ENCODE results near the gene USP19. TPM values are rescaled to one million over a fixed set of nuclear protein-coding genes. Genes with fewer than 3 reads are reported as not detected.

The USP19 gene
- total RNA-seq, 1 experiment from 2014 or later = 44.3 TPM

DNA sequence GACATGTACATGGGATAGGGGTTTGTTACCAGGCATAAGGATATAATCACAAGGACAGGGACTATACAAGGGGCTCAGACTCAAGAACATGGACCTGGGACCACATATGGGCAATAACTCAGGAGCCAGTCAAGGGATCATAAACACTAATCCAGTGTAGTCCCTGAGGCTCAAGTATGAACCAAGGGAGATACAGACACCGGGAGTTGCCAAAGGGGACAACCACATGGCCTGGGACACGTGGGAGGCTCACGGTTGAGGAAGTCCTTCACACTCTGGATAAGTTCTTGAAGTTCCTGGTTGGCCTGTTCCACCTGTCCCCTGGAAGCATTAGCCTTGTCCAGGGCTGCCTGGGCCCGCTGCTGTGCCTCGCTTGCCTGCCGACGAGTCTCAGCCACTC lies 1.8 kb upstream of the USP19 start:
- Mint-ChIP-seq H3K4me1 (ENCODE audit: low read depth, unreplicated experiment) (peaks cover 7% of the 10 kb centered on the region), H3K4me3 (ENCODE audit: low read depth, unreplicated experiment) (no peak overlapping the region), H3K9me3 (ENCODE audit: low read depth, unreplicated experiment) (no peaks in the 10 kb centered on the region), H3K36me3 (ENCODE audit: insufficient read depth, unreplicated experiment) (peaks cover 47% of the 10 kb centered on the region), H3K27ac (ENCODE audit: unreplicated experiment) (no peak overlapping the region), H3K27me3 (ENCODE audit: unreplicated experiment) (no peaks in the 10 kb centered on the region)
- intact Hi-C loops (cut with micrococcal nuclease; ENCODE audit: unreplicated experiment) = no loop called here
- DNase-seq = no peak
- BruUV-seq (replicated peaks) = no TSS peak
- CTCF ChIA-PET = no interaction called here
- TF ChIP-seq, protein P1, sequence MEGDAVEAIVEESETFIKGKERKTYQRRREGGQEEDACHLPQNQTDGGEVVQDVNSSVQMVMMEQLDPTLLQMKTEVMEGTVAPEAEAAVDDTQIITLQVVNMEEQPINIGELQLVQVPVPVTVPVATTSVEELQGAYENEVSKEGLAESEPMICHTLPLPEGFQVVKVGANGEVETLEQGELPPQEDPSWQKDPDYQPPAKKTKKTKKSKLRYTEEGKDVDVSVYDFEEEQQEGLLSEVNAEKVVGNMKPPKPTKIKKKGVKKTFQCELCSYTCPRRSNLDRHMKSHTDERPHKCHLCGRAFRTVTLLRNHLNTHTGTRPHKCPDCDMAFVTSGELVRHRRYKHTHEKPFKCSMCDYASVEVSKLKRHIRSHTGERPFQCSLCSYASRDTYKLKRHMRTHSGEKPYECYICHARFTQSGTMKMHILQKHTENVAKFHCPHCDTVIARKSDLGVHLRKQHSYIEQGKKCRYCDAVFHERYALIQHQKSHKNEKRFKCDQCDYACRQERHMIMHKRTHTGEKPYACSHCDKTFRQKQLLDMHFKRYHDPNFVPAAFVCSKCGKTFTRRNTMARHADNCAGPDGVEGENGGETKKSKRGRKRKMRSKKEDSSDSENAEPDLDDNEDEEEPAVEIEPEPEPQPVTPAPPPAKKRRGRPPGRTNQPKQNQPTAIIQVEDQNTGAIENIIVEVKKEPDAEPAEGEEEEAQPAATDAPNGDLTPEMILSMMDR (IDR thresholded peaks at IDR 0.05; ENCODE audit: unreplicated experiment) = no peak

DNA sequence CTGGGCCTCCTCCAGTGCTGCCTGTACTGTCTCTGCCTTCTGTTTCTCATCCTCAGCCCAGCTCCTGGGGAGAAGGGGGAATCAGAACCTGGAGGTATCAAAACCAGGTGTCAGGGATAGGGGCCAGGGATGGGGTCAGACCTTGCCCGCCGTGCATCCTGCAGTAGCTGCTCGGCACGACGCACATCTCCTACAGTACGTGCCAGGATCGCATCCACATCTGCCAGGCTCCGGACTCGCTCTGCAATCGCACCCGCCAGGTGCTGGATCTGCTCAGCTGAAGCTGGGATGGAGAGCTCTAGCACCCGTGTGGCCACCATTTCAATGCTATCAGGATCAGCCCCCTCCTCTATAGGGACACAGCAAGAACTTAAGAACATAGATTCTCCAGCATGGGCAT lies 1.4 kb upstream of the USP19 start:
- no TSS peak for BruUV-seq (replicated peaks)
- TF ChIP-seq, protein P1 (IDR thresholded peaks at IDR 0.05; ENCODE audit: unreplicated experiment) = no peak
- Mint-ChIP-seq H3K27ac (ENCODE audit: unreplicated experiment) (peak overlapping the region; percentile 39), H3K4me3 (ENCODE audit: low read depth, unreplicated experiment) (no peak overlapping the region), H3K4me1 (ENCODE audit: low read depth, unreplicated experiment) (peaks cover 7% of the 10 kb centered on the region), H3K9me3 (ENCODE audit: low read depth, unreplicated experiment) (no peaks in the 10 kb centered on the region), H3K27me3 (ENCODE audit: unreplicated experiment) (no peaks in the 10 kb centered on the region), H3K36me3 (ENCODE audit: insufficient read depth, unreplicated experiment) (peaks cover 47% of the 10 kb centered on the region)
- DNase-seq = no peak
- intact Hi-C loops (cut with micrococcal nuclease; ENCODE audit: unreplicated experiment) = no loop called here
- CTCF ChIA-PET = no interaction called here

DNA sequence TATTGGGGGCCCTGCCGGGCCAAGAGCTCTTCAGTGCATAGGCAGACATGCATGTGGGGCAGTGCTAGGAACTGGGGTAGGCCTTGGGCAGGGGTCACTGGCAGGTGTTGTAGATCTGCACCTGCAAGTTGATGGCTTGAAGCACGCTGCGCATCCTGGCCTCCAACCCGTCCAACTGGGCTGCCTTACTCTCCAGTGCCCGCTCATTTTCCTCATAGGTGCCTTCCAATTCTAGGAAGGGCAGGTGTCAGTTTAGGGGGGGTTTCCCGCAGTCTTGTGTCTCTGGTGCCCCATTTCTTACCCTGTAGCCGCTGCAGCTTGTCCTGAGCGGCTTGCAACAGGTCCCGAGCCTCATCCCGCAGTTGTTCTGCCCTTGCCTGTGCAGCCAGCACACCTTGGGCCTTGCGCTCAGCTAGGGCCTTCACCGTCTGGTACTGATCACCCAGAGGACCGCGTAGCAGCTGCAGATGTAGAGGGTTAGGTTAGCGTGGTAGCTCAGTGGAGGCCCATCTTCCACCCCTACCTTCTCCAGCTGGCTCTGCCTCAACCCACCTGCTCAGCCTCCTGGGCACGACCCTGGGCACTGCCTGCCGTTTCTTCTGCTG lies 611 bp upstream of the USP19 start:
- Mint-ChIP-seq H3K27me3 (ENCODE audit: unreplicated experiment) (no peaks in the 10 kb centered on the region), H3K9me3 (ENCODE audit: low read depth, unreplicated experiment) (no peaks in the 10 kb centered on the region), H3K4me1 (ENCODE audit: low read depth, unreplicated experiment) (peaks cover 7% of the 10 kb centered on the region), H3K36me3 (ENCODE audit: insufficient read depth, unreplicated experiment) (peaks cover 47% of the 10 kb centered on the region), H3K27ac (ENCODE audit: unreplicated experiment) (peak overlapping the region; percentile 39), H3K4me3 (ENCODE audit: low read depth, unreplicated experiment) (peak overlapping the region; percentile 73)
- CTCF ChIA-PET = interaction anchor here (0.6 to 0.8 kb wide), 2 partner anchors 12 to 158 kb away, joined by 3 read pairs; no protein-coding TSS in a partner anchor
- no TSS peak for BruUV-seq (replicated peaks)
- intact Hi-C loops (cut with micrococcal nuclease; ENCODE audit: unreplicated experiment) = no loop called here
- DNase-seq = no peak
- TF ChIP-seq, protein P1 (IDR thresholded peaks at IDR 0.05; ENCODE audit: unreplicated experiment) = no peak

DNA sequence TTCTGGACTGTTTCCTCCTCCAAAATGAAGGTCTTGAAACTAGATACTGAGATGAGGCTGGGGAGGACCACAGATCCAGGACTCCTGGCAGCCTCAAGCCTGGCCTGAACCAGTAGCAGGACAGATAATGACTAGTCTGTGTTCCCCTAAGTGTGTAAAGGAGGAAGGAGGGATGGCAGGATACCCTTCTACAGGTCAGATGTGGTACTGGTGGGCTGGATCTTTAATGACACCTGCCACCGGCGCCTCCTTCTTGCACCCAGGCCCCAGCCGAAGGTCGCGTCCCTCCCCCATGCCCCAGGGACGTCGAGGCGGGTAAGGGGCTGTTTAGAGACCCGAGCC lies 556 bp downstream of the USP19 start:
- H3K27ac Mint-ChIP-seq (ENCODE audit: unreplicated experiment) = no peak overlapping the region
- intact Hi-C loops (cut with micrococcal nuclease; ENCODE audit: unreplicated experiment) = no loop called here
- no peaks in the 10 kb centered on the region for H3K27me3 Mint-ChIP-seq (ENCODE audit: unreplicated experiment)
- H3K36me3 Mint-ChIP-seq (ENCODE audit: insufficient read depth, unreplicated experiment) = peaks cover 52% of the 10 kb centered on the region
- BruUV-seq (replicated peaks) = TSS peak; percentile 17
- CTCF ChIA-PET = no interaction called here
- H3K9me3 Mint-ChIP-seq (ENCODE audit: low read depth, unreplicated experiment) = no peaks in the 10 kb centered on the region
- peaks cover 7% of the 10 kb centered on the region for H3K4me1 Mint-ChIP-seq (ENCODE audit: low read depth, unreplicated experiment)
- TF ChIP-seq, protein P1 (IDR thresholded peaks at IDR 0.05; ENCODE audit: unreplicated experiment) = no peak
- no peak for DNase-seq
- peak overlapping the region; percentile 73 for H3K4me3 Mint-ChIP-seq (ENCODE audit: low read depth, unreplicated experiment)
